HTERT RPE-1 (cell line): Measurements from ENCODE around the gene SNX2.
"Not testable (repeated sequence)": the region's sequence is repeated elsewhere in the genome, so short reads cannot be mapped to it uniquely, and the experiment has no call there.

Experiments
- in situ Hi-C: fragments of 300-500 bp; cut with MboI; formaldehyde crosslinking; loops from 4 replicates; pipeline ENCODE4 v1.14.3; 2020; ENCODE audit warnings: low sequenced_read_pairs

SNX2 gene

DNA sequence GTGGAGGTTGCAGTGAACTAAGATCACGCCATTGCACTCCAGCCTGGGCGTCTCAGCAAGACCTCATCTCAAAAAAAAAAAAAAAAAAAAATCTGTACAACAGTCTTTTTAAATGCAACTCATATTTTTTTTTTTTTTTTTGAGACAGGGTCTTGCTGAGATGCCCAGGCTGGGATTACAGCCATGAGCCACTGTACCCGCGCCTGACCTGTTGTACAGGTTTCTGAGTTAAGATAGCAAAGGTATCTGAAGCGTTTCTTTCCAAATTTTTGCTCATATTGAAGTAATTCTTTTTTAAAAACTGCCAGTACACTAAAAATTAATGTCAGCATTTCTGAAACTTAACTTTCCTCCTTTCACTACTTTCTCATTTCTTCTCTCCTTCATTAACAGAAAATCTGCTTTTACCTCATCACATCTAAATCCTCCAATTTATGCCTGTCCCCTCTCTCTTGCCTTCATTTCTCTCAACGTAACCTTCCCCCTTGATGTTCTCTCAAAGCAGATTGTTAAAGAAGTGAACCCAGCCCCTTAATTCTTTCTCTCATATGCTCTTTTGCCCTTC is 67.2 kb downstream of the SNX2 start:
- in situ Hi-C loops, result no loop called here

- in situ Hi-C loops, result no loop called here
Measured at GRCh38 chr5:122844136-122844909, 69.4 kb downstream of the SNX2 start.

DNA sequence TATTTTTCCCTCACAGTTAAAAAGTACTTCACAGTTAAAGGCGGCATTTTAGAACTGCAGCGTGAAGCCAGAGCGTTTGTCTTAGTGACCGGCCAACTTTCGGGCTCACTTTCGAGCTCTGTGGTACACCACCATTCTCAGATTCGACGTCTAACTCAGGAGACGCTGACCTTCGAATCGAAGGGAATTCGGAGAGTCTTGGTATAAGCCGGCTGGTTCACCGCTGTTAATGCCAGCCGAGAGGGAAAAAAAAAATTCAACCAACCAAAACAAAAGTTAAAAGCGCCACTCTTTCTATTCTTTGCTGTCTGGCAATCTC is 70.0 kb downstream of the SNX2 start:
- in situ Hi-C loops, result no loop called here

- in situ Hi-C loops, result no loop called here
Measured at GRCh38 chr5:122845229-122846050, 70.6 kb downstream of the SNX2 start, which contains the start of gene SNX24. SNX24 (plus strand) TSS chr5:122845613; CDS start chr5:122845634, 21 bp downstream.

GRCh38 chr5:122846051-122846550 is 71.2 kb downstream of the SNX2 start:
- in situ Hi-C loops, result no loop called here

DNA sequence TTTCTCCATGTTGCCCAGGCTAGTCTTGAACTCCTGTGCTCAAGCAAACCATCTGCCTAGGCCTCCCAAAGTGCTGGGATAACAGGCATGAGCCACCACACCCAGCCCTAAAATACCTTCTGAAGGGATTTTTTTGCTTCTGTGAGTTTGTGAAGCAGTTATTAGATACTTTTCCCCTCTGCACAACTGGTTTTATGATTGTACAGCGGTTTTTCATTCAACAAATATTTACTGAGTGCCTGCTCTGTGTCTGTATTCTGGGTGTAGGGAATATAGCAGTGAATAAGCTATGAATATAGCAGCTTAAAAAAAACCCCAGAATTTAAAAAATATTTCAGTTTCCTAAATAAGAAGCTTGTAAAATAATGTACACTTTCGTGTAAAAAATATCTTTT is 72.8 kb downstream of the SNX2 start:
- in situ Hi-C loops, result no loop called here

GRCh38 chr5:122849771-122850170 is 74.9 kb downstream of the SNX2 start:
- in situ Hi-C loops, result no loop called here

- in situ Hi-C loops, result not testable (repeated sequence)
Measured at GRCh38 chr5:122857538-122857937, 82.7 kb downstream of the SNX2 start.

GRCh38 chr5:122858451-122858850 is 83.6 kb downstream of the SNX2 start:
- in situ Hi-C loops, result no loop called here

- in situ Hi-C loops, result no loop called here
Measured at GRCh38 chr5:122863240-122863639, 88.4 kb downstream of the SNX2 start.

DNA sequence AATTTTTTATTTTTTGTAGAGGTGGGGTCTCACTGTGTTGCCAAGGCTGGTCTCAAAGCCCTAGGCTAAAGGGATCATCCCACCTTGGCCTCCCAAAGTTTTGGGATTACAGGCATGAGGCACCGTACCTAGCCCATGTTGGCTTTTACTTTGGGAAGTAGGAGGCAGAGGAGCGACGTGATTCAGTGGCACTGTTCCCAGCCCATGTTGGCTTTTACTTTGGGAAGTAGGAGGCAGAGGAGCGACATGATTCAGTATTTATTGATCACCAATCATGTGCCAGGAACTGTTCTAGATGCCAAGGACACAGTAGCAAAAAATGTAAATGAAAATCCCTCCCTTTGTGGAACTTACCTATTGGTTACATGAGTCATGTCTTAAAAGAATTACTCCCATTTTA is 88.8 kb downstream of the SNX2 start:
- in situ Hi-C loops, result no loop called here

DNA sequence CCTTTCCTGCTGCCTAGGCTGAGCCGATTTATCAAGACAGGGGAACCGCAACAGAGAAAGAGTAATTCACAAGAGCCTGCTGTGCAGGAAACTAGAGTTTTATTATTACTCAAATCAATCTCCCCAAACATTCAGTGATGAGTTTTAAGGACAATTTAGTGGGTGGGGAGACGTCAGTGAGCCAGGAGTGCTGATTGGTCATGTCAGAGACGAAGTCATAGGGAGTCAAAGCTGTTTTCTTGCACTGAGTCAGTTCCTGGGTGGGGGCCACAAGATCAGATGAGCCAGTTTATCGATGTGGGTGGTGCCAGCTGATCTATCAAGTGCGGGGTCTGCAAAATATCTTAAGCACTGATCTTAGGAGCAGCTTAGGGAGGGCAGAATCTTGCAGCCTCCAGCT is 89.5 kb downstream of the SNX2 start:
- in situ Hi-C loops, result no loop called here

DNA sequence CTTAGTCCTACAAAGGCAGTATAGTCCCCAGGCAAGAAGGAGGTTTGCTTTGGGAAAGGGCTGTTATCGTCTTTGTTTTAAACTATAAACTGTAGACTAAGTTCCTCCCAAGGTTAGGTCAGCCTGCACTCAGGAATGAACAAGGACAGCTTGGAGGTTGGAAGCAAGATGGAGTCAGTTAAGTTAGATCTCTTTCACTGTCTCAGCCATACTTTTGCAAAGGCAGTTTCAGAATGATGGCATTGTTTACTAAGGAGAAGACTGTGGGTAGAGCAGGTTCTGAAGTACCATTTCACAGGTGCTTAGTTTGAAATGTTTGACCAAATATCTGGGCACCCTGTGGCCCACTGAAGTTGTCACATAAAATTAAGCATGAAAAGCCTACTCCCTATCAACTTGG is 90.0 kb downstream of the SNX2 start:
- in situ Hi-C loops, result no loop called here

- in situ Hi-C loops, result no loop called here
Measured at GRCh38 chr5:122870219-122870856, 95.5 kb downstream of the SNX2 start.

GRCh38 chr5:122871661-122872060 is 96.8 kb downstream of the SNX2 start:
- in situ Hi-C loops, result no loop called here

DNA sequence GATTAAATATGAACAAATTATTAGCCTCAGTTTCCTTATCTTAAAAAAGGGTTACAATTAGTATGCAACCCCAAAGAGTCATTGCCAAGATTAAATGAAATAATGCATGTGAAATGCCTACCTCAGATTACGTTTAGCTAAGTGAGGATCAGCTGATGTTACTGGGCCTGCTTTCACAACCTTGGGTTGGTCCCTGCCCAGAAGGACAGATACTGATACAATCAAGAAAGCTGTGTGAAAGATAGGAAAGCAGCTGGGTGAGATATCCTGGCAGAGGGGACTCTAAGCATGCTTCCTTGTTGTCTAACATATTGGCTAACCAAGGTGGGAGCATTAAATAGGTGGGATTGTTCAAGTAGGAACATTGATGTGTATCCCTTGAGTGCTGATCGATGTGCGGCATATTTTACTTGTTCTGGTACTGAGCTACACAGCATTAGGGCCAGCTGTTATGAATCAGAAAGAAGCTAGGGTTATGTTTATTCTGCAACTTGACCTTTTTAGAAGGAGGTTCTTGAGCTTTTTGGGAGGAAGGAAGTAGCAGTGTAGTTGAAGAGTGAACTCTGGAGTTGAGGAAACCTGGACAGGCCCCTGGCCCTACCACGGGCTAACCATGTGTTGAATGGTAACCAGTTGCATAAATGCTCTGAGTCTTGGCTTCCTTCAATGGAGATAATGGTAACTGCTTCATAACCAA is 99.4 kb downstream of the SNX2 start:
- in situ Hi-C loops, result no loop called here

- in situ Hi-C loops, result no loop called here
Measured at GRCh38 chr5:122877518-122877917, 102.6 kb downstream of the SNX2 start.

DNA sequence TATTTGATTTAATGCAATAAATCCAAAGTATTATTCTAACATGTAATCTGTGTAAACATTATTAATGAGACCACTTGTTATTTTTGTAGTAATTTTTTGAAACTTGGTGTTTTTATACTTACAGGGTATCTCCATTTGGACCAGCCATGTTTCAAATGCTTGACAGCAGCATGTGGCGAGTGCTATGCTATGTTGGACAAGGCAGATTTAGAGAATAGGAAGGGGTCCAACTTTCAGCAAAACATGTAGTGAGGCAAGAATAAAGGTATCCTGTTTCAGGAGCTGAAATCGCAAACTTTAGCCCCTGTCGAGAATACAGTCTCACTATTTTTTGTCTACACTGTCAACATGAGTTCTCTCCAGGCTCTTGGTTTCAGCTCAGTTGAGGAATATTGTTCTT is 104.2 kb downstream of the SNX2 start:
- in situ Hi-C loops, result no loop called here
